DOHH2 (cell line): Measurements from ENCODE around the gene CYTH3.

Experiments used
- CTCF ChIP-seq: fragments of 200-600 bp; sonication (generic); IDR thresholded peaks from one replicate; pipeline ENCODE4 v1.5.1; 2014; ENCODE audit warnings: antibody characterized with exemption, mild to moderate bottlenecking, low read depth, low read length; ENCODE audit not compliant: poor library complexity, severe bottlenecking
- EZH2phosphoT487 ChIP-seq: fragments of 200-600 bp; sonication (generic); IDR thresholded peaks from 2 replicates; pipeline ENCODE4 v1.6.1; 2017; ENCODE audit warnings: borderline replicate concordance, mild to moderate bottlenecking, antibody characterized with exemption, low read length, moderate library complexity, mixed read lengths

DNA sequence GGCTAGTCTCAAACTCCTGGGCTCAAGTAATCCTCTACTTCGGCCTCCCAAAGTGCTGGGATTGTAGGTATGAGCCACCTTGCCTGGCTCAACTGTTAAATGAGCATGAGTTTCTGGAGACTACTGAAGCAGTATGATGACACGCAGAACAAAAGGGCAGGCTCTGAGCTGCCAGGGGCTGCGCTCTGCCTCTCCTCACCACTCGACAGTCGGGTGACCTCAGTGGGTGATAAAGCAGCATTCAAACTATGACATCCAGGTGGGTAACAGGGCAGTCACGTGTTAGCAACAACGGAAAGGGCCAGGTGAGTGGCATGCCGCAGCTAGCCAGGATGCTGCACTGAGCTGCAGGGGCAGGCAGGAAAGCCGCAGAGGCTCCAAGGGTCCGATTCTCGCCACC is 71.5 kb downstream of the CYTH3 start:
- TF ChIP-seq CTCF (no peak), EZH2phosphoT487 (no peak)
